ENCODE measurements around the gene DAZAP2.
"Not testable (repeated sequence)": the region's sequence is repeated elsewhere in the genome, so short reads cannot be mapped to it uniquely, and the experiment has no call there.

The DAZAP2 gene

DNA sequence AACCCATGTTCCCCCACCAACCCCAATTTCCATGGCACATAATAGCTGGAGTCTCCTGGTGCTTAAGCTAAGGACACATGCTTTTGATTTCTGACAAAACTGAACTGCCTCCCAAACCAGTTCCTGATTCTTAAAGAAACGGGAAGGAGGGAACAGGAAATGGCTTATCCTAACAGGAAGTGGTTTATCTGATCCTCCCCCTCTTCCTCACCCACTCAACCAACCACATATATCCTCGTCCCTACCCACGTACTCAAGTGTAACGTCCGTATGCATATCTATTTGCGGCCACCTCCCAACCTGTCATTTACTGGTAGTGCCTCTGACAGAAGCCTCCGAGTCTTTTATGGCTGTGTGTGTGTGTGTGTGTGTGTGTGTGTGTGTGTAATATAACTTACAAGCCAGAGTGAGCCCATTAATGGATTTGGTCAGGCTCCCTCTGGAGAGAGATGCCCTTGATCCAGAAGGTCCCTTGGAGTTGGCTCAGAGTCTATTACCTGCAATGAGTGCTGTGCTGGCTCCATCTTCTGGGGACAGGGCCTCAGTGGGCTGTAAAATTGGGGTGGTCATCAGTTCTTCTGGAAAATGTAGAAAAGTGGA lies 7.7 kb downstream of the DAZAP2 start:
- H3K4me1 ChIP-seq (ENCODE audit: control insufficient read depth, insufficient read depth, low read length, unreplicated experiment): peaks cover 10% of the 10 kb centered on the region
- no peak overlapping the region for H3K4me3 ChIP-seq (ENCODE audit: low read depth, low read length)
- peaks cover 4% of the 10 kb centered on the region for H3K79me2 ChIP-seq (ENCODE audit: control insufficient read depth, insufficient read depth, low read length, unreplicated experiment)
- peaks cover 19% of the 10 kb centered on the region for H3K36me3 ChIP-seq (ENCODE audit: insufficient read depth, low read length)
- no peak overlapping the region for H3K27ac ChIP-seq (ENCODE audit: low read depth, low read length)
- no peaks in the 10 kb centered on the region for H3K27me3 ChIP-seq (ENCODE audit: insufficient read depth, low read length)
- no peak overlapping the region for H2AFZ ChIP-seq (ENCODE audit: low read length, unreplicated experiment)

DNA sequence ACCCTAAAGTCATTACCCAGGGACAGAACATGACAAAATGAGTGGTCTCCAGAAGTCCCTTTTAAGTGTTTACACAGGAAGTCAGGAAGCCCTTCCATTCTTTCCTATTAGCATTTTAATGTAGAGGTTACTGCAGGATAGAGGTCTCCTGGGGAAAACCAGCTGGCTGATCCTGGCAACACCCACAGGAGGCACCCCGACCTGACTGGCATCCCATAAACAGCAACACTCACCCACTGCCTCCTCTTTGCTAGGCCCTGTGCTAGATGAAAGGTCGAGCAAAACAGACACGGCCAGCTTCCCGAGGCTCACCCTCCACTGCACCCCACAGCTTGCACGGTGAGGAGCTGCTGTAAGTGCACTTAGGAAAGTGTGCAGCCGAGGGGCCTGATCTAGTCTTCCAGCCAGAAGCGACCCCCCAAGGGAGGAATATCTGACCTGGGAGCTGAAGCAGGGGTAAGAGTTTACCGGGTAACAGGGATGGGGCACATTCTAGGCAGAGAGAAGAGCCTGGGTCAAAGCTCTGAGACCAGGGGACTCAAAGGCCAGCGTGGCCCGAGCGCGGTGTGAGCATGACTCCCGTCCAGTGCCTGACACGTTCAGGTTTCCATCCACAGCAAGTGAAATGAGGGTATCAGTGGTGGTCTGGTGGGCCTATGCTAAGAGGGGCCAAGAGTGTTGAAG lies 9.0 kb downstream of the DAZAP2 start:
- H3K4me3 ChIP-seq (ENCODE audit: low read depth, low read length): no peak overlapping the region
- H3K79me2 ChIP-seq (ENCODE audit: control insufficient read depth, insufficient read depth, low read length, unreplicated experiment): peaks cover 4% of the 10 kb centered on the region

DNA sequence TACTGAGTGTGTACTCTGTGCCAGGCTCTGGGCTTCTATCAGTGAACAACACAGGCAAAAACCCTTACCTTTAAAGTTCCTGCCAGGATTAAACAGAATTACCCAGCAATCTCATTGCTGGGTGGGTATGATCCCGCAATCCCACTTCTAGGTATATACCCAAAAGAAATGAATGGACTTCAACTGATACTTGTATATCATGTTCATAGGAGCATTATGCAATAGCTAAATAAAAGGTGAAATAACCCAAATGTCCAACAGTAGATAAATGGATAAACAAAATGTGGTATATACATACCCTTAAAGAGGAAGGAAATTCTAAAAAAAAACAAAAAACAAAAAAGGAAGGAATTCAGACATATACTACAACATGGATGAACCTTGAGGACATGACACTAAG lies 14.7 kb downstream of the DAZAP2 start:
- no peaks in the 10 kb centered on the region for H3K36me3 ChIP-seq (ENCODE audit: insufficient read depth, low read length)
- peaks cover 10% of the 10 kb centered on the region for H3K79me2 ChIP-seq (ENCODE audit: control insufficient read depth, insufficient read depth, low read length, unreplicated experiment)
- H3K4me1 ChIP-seq (ENCODE audit: control insufficient read depth, insufficient read depth, low read length, unreplicated experiment): no peaks in the 10 kb centered on the region
- H3K27me3 ChIP-seq (ENCODE audit: insufficient read depth, low read length): no peaks in the 10 kb centered on the region
- no peak overlapping the region for H3K27ac ChIP-seq (ENCODE audit: low read depth, low read length)
- no peak overlapping the region for H2AFZ ChIP-seq (ENCODE audit: low read length, unreplicated experiment)
- no peak overlapping the region for H3K4me3 ChIP-seq (ENCODE audit: low read depth, low read length)

More for the DNA sequence above, 9.0 kb downstream of the DAZAP2 start:
- Histone ChIP-seq H3K4me1 (ENCODE audit: control insufficient read depth, insufficient read depth, low read length, unreplicated experiment) (peaks cover 9% of the 10 kb centered on the region), H3K27ac (ENCODE audit: low read depth, low read length) (no peak overlapping the region), H3K36me3 (ENCODE audit: insufficient read depth, low read length) (peaks cover 12% of the 10 kb centered on the region), H3K27me3 (ENCODE audit: insufficient read depth, low read length) (no peaks in the 10 kb centered on the region), H2AFZ (ENCODE audit: low read length, unreplicated experiment) (no peak overlapping the region)

DNA sequence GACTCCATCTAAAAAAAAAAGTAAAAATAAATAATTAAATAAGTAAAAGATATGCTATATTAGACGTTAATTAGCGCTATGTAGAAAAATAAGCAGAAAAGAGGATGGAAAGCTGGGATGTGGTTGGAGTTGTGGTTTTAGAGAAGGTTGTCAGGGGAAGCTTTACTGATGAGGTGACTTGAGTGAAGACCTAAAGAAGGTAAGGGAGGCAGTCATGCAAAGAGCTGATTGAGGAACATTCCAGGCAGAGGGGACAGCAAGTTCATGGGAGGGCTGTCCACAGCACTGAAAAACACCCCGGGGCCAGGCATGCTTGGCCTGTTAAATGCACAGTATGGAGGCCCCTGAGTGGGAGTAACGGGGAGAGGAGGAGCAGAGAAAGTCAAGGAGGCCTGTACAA lies 15.9 kb downstream of the DAZAP2 start:
- Histone ChIP-seq H3K4me3 (ENCODE audit: low read depth, low read length) (no peak overlapping the region), H3K27ac (ENCODE audit: low read depth, low read length) (no peak overlapping the region), H3K27me3 (ENCODE audit: insufficient read depth, low read length) (no peaks in the 10 kb centered on the region), H3K36me3 (ENCODE audit: insufficient read depth, low read length) (no peaks in the 10 kb centered on the region), H3K79me2 (ENCODE audit: control insufficient read depth, insufficient read depth, low read length, unreplicated experiment) (peaks cover 10% of the 10 kb centered on the region), H3K4me1 (ENCODE audit: control insufficient read depth, insufficient read depth, low read length, unreplicated experiment) (no peaks in the 10 kb centered on the region), H2AFZ (ENCODE audit: low read length, unreplicated experiment) (no peak overlapping the region)

DNA sequence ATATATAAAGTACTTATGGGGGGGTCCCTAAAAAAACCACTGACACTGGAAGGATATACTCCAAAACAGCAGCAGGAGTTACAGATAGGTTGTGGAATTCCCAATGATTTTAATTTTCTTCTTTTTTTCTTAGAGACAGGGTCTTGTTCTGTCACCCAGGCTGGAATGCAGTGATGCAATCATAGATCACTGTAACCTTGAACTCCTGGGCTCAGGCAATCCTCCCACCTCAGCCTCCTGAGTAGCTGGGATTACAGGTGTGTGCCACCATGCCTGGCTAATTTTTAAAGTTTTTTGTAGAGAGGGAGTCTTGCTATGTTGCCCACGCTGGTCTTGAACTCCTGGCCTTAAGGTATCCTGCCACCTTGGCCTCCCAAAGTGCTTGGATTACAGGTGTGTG lies 21.0 kb downstream of the DAZAP2 start:
- H3K27ac ChIP-seq (ENCODE audit: low read depth, low read length); H3K36me3 ChIP-seq (ENCODE audit: insufficient read depth, low read length); H2AFZ ChIP-seq (ENCODE audit: low read length, unreplicated experiment); H3K4me1 ChIP-seq (ENCODE audit: control insufficient read depth, insufficient read depth, low read length, unreplicated experiment); H3K4me3 ChIP-seq (ENCODE audit: low read depth, low read length); H3K27me3 ChIP-seq (ENCODE audit: insufficient read depth, low read length): not testable (repeated sequence)
- H3K79me2 ChIP-seq (ENCODE audit: control insufficient read depth, insufficient read depth, low read length, unreplicated experiment): peaks cover 15% of the 10 kb centered on the region

DNA sequence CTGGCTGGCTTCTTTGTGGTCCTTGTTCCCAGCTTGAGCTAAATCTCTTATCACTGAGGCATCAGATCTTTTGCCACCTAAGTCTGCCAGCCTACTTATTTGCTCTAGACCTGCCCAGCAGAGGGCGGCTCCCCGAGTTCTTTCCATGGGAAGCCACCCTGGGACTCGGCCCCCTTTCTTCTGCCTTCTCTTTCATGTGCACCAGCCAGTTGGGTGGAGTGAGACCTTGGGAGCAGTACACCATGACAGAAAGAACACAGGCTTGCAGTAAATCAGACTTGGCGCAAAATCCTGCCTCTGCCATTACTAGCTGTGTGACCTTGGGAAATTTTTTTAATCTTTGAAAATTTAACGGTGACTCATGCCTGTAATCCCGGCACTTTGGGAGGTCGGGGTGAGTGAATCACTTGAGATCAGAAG lies 24.1 kb downstream of the DAZAP2 start:
- no peak overlapping the region for H3K4me3 ChIP-seq (ENCODE audit: low read depth, low read length)
- H3K27ac ChIP-seq (ENCODE audit: low read depth, low read length): no peak overlapping the region
- no peak overlapping the region for H2AFZ ChIP-seq (ENCODE audit: low read length, unreplicated experiment)
- H3K36me3 ChIP-seq (ENCODE audit: insufficient read depth, low read length): no peaks in the 10 kb centered on the region
- no peaks in the 10 kb centered on the region for H3K27me3 ChIP-seq (ENCODE audit: insufficient read depth, low read length)
- H3K4me1 ChIP-seq (ENCODE audit: control insufficient read depth, insufficient read depth, low read length, unreplicated experiment): peaks cover under 1% of the 10 kb centered on the region
- H3K79me2 ChIP-seq (ENCODE audit: control insufficient read depth, insufficient read depth, low read length, unreplicated experiment): peaks cover 21% of the 10 kb centered on the region

DNA sequence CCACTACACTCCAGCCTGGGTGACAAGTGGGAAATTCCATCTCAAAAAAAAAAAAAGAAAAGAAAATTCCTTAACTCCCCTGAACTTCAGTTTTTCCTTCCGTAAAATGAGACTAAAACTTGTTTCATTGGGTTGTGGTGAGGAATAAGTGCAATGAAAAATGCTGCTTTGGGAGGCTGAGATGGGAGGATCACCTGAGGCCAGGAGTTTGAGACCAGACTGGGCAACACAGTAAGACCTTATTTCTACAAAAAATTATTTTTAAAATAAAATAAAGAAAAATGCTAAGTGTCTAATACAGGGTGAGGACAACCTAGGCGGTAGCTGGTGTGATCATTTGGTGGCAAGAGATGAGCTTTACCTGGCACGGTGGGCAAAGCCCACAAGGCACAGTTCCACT lies 24.7 kb downstream of the DAZAP2 start:
- no peak overlapping the region for H3K27ac ChIP-seq (ENCODE audit: low read depth, low read length)

DNA sequence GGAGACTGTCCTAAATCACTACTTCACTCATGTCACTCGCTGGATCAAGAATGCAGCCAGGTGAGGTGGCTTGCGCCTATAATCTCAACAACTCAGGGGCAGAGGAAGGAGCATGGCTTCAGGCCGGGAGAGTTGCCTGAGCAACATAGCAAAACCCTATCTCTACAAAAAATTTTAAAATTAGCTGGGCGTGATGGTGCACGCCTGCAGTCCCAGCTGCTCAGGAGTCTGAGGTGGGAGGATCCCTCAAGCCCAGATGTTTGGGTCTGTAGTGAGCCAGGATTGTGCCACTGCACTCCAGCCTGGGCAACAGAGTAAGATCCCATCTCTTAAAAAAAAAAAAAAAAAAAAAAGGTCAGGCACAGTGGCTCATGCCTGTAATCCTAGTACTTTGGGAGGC lies 25.7 kb downstream of the DAZAP2 start:
- peaks cover 25% of the 10 kb centered on the region for H3K79me2 ChIP-seq (ENCODE audit: control insufficient read depth, insufficient read depth, low read length, unreplicated experiment)
- H3K4me3 ChIP-seq (ENCODE audit: low read depth, low read length): no peak overlapping the region
- H3K27me3 ChIP-seq (ENCODE audit: insufficient read depth, low read length): no peaks in the 10 kb centered on the region
- peaks cover 10% of the 10 kb centered on the region for H3K4me1 ChIP-seq (ENCODE audit: control insufficient read depth, insufficient read depth, low read length, unreplicated experiment)
- no peak overlapping the region for H3K27ac ChIP-seq (ENCODE audit: low read depth, low read length)
- H3K36me3 ChIP-seq (ENCODE audit: insufficient read depth, low read length): no peaks in the 10 kb centered on the region
- no peak overlapping the region for H2AFZ ChIP-seq (ENCODE audit: low read length, unreplicated experiment)

More for the DNA sequence above, 24.7 kb downstream of the DAZAP2 start:
- Histone ChIP-seq H2AFZ (ENCODE audit: low read length, unreplicated experiment) (no peak overlapping the region), H3K79me2 (ENCODE audit: control insufficient read depth, insufficient read depth, low read length, unreplicated experiment) (peaks cover 21% of the 10 kb centered on the region), H3K4me1 (ENCODE audit: control insufficient read depth, insufficient read depth, low read length, unreplicated experiment) (peaks cover 6% of the 10 kb centered on the region), H3K36me3 (ENCODE audit: insufficient read depth, low read length) (no peaks in the 10 kb centered on the region), H3K4me3 (ENCODE audit: low read depth, low read length) (no peak overlapping the region), H3K27me3 (ENCODE audit: insufficient read depth, low read length) (no peaks in the 10 kb centered on the region)

DNA sequence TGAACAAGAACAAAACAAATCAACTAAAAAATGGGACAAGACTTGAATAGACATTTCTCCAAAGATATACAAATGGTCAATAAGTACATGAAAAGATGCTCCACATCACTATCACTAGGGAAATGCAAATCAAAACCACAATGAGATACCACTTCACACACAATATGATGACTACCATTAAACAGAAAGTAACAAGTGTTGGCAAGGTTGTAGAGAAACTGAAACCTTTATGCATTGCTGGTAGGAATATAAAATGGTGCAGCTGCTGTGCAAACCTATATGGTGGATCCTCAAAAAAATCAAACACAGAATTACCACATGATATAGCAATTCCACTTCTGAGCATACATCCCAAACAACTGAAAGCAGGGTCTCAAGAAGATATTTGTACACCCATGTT lies 26.4 kb downstream of the DAZAP2 start:
- no peak overlapping the region for H3K27ac ChIP-seq (ENCODE audit: low read depth, low read length)
- no peak overlapping the region for H3K4me3 ChIP-seq (ENCODE audit: low read depth, low read length)
- no peaks in the 10 kb centered on the region for H3K36me3 ChIP-seq (ENCODE audit: insufficient read depth, low read length)
- H2AFZ ChIP-seq (ENCODE audit: low read length, unreplicated experiment): no peak overlapping the region
- peaks cover 10% of the 10 kb centered on the region for H3K4me1 ChIP-seq (ENCODE audit: control insufficient read depth, insufficient read depth, low read length, unreplicated experiment)
- peaks cover 27% of the 10 kb centered on the region for H3K79me2 ChIP-seq (ENCODE audit: control insufficient read depth, insufficient read depth, low read length, unreplicated experiment)
- H3K27me3 ChIP-seq (ENCODE audit: insufficient read depth, low read length): no peaks in the 10 kb centered on the region

DNA sequence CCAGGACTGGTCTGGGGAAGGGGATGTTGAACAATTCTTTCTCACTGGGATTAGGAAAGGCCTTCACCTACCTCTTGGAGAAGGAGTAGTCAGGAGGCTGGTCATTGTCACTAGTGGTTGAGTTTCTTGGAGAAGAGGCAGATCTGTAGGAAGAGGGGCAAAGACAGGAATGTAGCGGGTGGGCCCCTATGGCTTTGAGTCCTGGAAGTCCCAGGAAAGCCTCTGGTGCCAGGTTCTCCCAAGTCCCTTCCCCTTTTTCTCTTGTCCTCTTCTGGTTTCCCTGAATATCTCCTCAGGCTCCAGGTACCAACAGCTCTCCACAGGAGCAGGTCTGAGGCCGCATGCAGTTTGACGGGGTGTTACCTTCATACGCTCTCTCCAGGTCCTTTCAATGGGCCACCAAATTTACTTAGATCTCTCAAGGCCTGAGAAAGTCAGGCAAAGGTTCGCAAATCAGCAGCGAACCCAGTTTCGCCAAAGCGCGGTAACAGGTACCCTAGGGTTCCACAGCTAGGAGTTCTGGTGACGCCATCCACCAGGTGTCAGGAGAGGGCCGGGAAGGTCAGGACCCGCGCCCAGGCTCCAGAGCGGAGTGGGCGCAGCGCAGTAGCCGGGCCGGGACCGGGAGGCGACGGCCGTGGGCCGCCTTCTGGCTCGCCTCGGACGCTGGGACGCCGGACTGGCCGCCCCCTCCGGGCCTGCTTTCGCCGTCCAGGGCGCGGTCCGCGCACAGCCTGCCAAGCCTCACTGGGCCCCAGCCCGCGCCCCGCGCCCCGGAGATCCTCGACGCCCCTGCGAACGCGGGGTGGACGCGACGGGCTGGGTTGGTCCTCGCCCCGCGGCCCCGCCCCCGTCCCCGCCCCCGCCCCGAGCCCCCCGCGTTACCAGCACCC lies 30.8 kb downstream of the DAZAP2 start:
- H3K27me3 ChIP-seq (ENCODE audit: insufficient read depth, low read length): no peaks in the 10 kb centered on the region
- H3K79me2 ChIP-seq (ENCODE audit: control insufficient read depth, insufficient read depth, low read length, unreplicated experiment): peaks cover 17% of the 10 kb centered on the region
- H3K4me3 ChIP-seq (ENCODE audit: low read depth, low read length): peak overlapping the region; percentile 88
- peak overlapping the region; percentile 78 for H2AFZ ChIP-seq (ENCODE audit: low read length, unreplicated experiment)
- no peaks in the 10 kb centered on the region for H3K36me3 ChIP-seq (ENCODE audit: insufficient read depth, low read length)
- no peak overlapping the region for H3K27ac ChIP-seq (ENCODE audit: low read depth, low read length)
- peaks cover 17% of the 10 kb centered on the region for H3K4me1 ChIP-seq (ENCODE audit: control insufficient read depth, insufficient read depth, low read length, unreplicated experiment)

All from ACC112 (cell line).